Mononuclear cell (primary cell): ENCODE measurements around the gene CHCHD6. TPM values are rescaled to one million over a fixed set of nuclear protein-coding genes. Genes with fewer than 3 reads are reported as not detected.

ENCODE experiments used
- H3K27me3 ChIP-seq: 2 replicates; pipeline ENCODE4 v1.6.0; 2011; ENCODE audit warnings: low read length, control low read depth; ENCODE audit not compliant: insufficient read depth
- H3K4me1 ChIP-seq: 2 replicates; pipeline ENCODE4 v1.5.1; 2011; ENCODE audit warnings: mild to moderate bottlenecking, low read length, control low read depth; ENCODE audit not compliant: insufficient read depth
- H3K4me3 ChIP-seq: 2 replicates; pipeline ENCODE4 v1.5.1; 2011; ENCODE audit warnings: mild to moderate bottlenecking, low read length, moderate library complexity
- H3K9me3 ChIP-seq: 2 replicates; pipeline ENCODE4 v1.5.1; 2011; ENCODE audit warnings: low read depth, mild to moderate bottlenecking, control low read depth, low read length
- total RNA-seq: library from RNA; depleted of rRNA; stranded (reverse); fragments of >200 nt; gene quantifications from one replicate; pipeline ENCODE4 v1.2.3, GENCODE V29; 2012

CHCHD6 gene
- total RNA-seq, 1 donor, result 3.4 TPM

DNA sequence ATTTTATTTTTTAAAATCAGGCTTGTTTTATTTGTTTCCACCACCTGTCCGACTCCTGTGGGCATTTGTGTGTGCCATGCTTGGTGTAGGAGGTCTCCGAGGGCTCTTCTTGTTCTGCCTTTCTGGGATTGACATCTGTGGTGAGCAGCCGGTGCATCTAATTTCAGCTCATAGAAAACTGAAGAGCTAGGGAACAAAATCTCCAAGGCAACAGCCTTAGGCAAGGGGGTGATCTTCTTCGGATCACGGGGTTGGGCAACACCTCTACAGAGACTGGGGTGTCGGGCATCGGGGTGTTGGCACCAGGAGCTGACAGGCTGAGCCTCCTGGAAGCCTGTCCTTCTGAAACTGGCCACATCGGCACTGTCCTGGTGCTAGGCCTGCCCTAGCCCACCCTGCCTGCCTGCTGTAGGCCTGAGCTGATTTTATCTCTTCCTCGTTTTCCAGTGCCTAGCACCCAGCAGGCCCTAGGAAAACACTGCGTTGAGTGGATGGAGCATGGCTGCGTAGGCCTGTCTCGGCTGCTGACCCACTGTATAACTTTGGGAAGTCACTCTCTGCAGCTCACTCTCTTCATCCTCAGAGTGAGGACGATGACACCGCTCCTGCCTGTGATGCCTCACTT lies 10.3 kb downstream of the CHCHD6 start:
- Histone ChIP-seq H3K4me3 (no peak overlapping the region), H3K27me3 (no peaks in the 10 kb centered on the region), H3K9me3 (no peaks in the 10 kb centered on the region), H3K4me1 (no peaks in the 10 kb centered on the region)

DNA sequence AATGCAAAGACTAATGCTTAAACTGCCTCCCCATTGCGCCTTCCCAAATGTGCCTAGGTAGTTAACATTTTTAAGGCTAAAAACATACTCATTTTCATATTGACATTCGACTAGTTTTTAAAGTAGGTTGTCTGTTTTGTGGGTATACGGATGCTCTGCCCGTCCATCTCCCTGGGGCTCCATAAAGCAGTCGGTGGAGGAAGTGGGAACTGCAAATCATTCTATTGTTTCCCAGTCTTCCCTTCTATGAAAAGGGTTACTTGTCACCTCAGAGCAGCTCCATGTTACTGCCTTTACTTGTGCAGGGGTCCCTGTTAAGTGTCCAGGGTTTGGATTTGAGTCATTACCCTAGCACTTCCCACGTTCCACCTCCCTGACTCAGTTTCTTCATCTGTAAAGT lies 10.9 kb downstream of the CHCHD6 start:
- no peaks in the 10 kb centered on the region for H3K27me3 ChIP-seq
- no peaks in the 10 kb centered on the region for H3K9me3 ChIP-seq
- no peak overlapping the region for H3K4me3 ChIP-seq
- no peaks in the 10 kb centered on the region for H3K4me1 ChIP-seq

DNA sequence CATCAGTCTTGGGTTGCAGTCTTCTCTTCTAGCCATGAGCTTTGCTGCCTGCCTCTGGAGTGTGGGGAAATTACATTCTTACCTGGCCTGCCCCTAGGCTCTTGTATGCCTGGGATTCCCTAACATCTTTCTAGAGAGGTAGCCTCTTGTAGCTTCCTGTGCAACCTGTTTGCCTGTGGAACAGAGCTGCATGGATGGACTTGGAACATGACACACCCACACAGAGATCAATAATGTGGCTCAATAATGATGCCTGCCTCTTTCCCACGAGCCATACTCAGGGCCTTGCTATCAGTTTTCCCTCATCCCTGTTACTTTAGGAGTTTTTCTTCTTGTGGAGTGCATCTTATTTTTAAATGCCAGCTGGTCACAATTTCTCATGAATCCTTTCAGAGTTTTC lies 11.4 kb downstream of the CHCHD6 start:
- Histone ChIP-seq H3K4me1 (no peaks in the 10 kb centered on the region), H3K9me3 (no peaks in the 10 kb centered on the region), H3K27me3 (no peaks in the 10 kb centered on the region), H3K4me3 (no peak overlapping the region)

DNA sequence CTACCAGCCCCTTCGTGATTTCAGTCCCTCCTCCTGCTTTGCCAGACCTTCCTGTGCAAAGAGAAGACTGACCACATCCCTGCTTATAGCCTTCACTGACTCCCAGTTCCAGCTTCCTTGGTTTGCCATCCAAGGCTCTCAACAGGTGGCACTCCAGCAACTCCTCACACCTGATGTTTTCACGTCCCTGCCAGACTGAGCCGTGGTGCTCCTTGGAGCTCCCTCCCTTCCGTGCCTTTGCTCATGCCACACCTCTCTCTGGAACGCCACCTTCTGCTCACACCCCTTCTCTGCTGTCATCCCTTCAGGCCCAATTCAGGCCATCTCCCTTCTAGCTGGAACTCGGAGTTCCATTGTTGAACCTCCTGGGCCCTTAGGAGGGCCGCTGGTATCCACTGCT lies 12.0 kb downstream of the CHCHD6 start:
- Histone ChIP-seq H3K4me3 (no peak overlapping the region), H3K27me3 (no peaks in the 10 kb centered on the region), H3K9me3 (no peaks in the 10 kb centered on the region), H3K4me1 (no peaks in the 10 kb centered on the region)

DNA sequence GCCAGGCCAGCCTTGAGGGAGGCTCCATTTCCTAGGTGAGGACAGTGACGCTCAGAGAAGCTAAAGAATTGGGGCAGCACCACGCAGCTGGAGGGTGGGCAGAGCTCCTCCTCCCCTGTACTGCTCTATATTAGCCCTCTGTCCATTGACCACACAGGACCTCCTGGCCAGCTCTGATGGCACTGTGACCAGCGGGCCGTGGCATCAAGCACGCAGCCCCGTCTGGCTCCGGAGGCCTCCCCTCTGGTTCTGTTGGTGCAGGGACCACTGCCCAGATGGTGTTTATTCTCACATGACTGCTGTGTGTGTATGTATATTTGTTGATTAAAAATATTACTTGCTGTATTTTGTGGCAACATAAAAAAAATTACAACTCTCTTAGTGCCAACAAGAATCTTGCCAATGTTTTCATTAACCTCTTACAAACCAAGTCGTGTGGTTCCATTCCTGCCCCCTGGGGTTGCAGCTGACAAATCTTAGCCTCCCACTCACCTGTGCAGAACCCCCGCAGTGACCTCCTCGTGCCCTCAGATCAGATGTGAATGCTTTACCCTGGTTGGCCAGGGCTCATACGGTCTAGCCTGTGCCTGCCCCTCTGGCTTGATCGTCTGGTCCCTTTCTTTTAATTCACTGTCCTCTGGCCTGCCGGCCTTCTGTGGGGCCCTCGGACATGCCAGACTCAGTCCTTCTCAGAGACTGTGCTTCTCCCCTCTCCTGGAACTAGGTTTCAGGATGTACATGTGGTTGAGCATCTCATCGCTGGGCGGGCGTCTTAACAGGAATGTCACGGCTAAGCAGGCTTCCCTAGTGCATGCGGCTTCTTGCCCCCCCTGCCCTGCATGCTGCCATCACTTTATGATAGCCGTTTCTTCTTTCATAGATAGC lies 14.8 kb downstream of the CHCHD6 start:
- Histone ChIP-seq H3K9me3 (no peaks in the 10 kb centered on the region), H3K27me3 (no peaks in the 10 kb centered on the region), H3K4me3 (no peak overlapping the region), H3K4me1 (no peaks in the 10 kb centered on the region)

DNA sequence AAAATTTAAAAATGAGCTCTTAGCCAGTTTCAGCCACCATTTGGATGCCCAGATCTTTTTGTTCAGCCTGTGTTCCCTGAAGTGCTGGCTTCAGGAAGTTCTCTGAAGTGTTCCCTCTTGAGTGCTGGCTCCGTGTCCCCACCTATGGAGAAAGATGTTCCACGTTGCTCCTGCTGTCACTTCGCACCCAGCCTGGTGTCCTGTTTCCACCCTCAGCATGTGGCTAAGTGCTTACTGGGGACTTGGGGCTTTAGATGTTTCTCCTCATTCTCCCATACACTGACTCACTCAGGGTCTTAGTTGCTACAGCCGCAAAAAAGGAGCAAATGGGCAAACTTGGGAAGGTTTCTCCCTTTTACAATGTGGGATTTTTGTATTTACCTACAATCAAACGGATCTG lies 16.6 kb downstream of the CHCHD6 start:
- Histone ChIP-seq H3K9me3 (no peaks in the 10 kb centered on the region), H3K27me3 (no peaks in the 10 kb centered on the region), H3K4me1 (no peaks in the 10 kb centered on the region), H3K4me3 (no peak overlapping the region)

DNA sequence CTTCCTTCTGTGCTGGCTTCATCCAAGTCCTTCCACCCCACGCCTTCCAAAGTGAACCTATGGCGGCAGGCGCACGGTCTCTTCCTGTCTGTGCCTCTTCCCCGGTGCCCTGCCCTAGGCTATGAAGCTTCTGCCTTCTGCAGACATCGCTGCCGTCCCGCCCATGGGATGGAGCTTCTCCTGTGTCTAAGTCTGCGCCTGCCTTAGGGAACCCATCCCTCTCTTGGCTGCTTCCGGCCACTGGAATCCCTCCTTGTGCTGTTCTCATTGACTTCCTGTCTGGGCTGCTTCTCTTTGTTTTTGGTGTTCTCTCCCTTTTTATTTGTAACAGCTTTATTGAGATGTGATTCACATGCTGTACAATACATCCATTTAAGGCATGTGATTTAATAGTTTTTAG lies 17.2 kb downstream of the CHCHD6 start:
- Histone ChIP-seq H3K27me3 (no peaks in the 10 kb centered on the region), H3K9me3 (no peaks in the 10 kb centered on the region), H3K4me1 (no peaks in the 10 kb centered on the region), H3K4me3 (no peak overlapping the region)

DNA sequence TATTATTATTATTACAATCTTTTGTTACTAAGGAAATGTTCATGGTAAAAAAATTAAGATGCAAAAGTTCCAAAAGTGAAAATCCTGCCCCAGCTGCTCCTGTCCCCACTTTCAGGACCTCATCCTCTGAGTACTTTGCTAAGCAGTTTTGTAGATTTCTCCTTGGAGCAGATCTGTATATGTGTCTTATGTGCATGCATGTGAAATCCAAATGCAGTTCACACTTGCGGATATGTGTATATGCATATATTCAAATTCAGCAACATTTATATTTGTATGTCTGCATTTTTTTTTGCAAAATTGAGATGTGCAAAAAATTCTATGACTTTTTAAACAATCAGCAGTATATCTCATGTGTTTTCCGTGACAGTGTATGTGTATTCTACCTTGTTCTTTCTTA lies 19.2 kb downstream of the CHCHD6 start:
- Histone ChIP-seq H3K4me3 (no peak overlapping the region), H3K27me3 (no peaks in the 10 kb centered on the region), H3K9me3 (no peaks in the 10 kb centered on the region), H3K4me1 (no peaks in the 10 kb centered on the region)

DNA sequence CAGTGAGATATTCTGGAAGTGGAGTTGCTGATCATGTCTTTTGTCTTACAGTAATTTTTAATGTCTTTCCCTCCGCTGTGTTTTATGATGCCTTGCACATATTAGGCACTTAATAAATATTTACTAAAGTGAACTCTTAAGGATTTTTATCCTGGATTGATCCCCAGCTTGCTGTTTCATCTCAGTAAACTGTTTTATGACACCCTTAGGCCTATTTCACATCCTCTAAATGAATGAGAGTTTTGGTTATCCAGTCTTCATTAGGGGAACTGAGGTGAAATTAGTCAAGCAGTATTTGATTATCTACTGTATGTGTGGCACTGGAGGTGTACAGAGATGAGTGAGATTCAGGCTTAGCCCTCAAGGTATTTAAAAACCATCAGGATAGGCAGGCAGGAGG lies 19.8 kb downstream of the CHCHD6 start:
- Histone ChIP-seq H3K4me1 (no peaks in the 10 kb centered on the region), H3K27me3 (no peaks in the 10 kb centered on the region), H3K4me3 (no peak overlapping the region), H3K9me3 (no peaks in the 10 kb centered on the region)

DNA sequence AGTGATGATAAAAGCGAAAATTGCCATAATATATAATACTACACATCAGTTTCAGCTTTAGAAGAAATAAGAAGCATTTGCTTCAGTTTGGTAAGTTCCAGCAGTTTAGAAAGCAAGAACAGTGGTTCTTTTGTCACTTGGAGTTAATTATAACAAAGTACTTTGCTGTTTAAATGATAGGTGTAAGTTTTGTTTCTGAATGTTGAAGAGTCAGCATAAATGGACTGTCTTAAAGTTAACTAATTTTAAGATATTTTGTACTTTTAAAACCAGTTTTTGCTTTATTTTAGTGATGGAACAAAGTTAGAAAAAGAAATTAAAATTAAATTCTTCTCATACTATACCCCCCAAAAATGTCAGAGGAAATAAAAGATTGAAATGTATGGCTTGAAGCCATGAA lies 24.6 kb downstream of the CHCHD6 start:
- Histone ChIP-seq H3K4me1 (peaks cover 12% of the 10 kb centered on the region), H3K4me3 (no peak overlapping the region)

DNA sequence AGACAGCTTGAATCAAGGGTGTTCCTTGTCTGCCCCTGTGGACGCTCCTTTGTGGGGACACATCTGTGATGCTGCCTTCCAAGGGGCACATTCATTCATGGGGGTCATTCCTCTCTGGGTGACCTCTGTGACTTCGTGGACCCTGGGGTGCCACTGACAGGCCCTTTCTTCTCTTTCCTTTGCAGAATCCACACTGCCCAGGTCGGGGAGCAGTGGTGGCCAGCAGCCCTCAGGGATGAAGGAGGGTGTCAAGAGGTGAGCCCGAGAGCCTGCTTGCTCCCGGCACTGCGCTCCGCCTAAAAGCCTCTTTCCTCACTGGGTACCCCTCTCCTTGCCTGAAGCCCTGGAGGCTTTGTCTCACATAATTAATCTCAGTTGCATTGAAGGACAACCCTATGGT lies 26.3 kb downstream of the CHCHD6 start:
- H3K9me3 ChIP-seq, result no peaks in the 10 kb centered on the region
- no peak overlapping the region for H3K4me3 ChIP-seq
- H3K27me3 ChIP-seq, result no peaks in the 10 kb centered on the region
- H3K4me1 ChIP-seq, result peaks cover 12% of the 10 kb centered on the region

More for the DNA sequence above, 24.6 kb downstream of the CHCHD6 start:
- no peaks in the 10 kb centered on the region for H3K27me3 ChIP-seq
- H3K9me3 ChIP-seq, result no peaks in the 10 kb centered on the region

DNA sequence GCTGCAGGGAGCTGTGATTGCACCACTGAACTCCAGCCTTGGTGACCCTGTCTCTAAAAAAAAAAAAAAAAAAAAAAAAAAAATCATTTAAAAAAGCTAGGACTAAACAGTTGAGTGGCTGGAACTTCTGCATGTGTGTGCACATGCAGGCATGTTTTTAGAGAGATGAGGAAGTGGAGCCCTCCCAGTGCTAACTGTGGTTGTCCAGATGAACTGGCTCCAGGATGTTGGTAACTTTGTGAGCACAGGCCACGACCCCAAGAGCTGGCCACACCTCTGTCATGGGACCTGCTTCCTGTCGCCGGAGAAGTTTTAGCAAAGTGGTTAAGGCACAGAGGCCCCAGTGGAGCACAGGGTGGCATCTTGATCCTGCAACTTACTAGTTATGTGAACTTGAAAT lies 27.0 kb downstream of the CHCHD6 start:
- Histone ChIP-seq H3K27me3 (no peaks in the 10 kb centered on the region), H3K4me3 (no peak overlapping the region), H3K9me3 (no peaks in the 10 kb centered on the region), H3K4me1 (peaks cover 12% of the 10 kb centered on the region)

DNA sequence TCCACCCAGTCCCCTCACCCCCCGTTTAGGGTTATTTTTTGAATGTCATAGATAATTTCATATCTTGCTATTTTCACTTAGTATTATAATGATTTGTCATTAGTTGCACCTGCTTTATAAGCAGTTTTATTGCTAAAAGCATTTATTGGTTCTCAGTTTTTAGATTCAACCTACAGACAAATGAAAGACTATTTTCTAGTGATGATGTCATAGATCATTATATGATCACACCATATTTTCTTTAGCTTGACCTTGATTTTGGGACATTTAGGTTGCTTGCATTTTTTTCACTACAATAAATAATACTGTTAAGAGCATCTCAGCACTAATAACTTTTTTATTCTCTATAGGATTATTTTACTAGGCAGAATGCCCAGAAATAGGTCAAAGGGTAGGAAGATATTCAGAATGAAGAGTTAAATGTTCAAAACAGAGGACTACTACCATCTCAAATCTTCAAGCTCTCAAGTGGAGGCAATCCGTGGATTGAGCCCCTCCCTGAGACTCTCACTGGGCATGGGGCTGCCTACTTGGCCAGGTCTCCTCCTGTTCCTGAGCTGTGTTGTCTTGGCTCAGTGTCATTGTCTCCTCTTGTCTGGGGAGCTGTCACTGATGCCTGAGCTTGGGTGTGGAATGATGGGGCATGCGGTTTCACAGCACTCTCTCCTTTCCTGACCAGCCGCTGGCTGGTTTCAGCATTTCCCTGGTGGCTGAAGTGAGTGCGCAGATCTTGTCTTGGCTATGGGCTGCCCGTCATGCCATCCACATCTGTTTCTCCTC lies 28.4 kb downstream of the CHCHD6 start:
- Histone ChIP-seq H3K4me1 (peaks cover 12% of the 10 kb centered on the region), H3K27me3 (no peaks in the 10 kb centered on the region), H3K9me3 (no peaks in the 10 kb centered on the region), H3K4me3 (no peak overlapping the region)

DNA sequence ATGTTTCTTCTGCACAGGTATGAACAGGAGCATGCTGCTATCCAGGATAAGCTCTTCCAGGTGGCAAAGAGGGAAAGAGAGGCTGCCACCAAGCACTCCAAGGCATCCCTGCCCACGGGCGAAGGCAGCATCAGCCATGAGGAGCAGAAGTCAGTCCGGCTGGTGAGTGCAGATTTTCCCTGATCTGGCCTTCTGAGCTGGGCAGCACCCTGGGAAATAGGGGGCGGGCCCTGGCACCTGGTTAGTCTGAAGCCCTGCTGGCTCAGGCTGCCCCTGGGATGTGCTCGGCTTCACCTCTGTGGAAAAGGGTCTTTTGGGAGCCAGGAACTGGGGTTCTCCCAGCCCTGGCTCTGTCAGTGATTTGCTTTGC lies 29.0 kb downstream of the CHCHD6 start:
- no peak overlapping the region for H3K4me3 ChIP-seq
- no peaks in the 10 kb centered on the region for H3K9me3 ChIP-seq
- H3K27me3 ChIP-seq, result no peaks in the 10 kb centered on the region
- H3K4me1 ChIP-seq, result peaks cover 12% of the 10 kb centered on the region

DNA sequence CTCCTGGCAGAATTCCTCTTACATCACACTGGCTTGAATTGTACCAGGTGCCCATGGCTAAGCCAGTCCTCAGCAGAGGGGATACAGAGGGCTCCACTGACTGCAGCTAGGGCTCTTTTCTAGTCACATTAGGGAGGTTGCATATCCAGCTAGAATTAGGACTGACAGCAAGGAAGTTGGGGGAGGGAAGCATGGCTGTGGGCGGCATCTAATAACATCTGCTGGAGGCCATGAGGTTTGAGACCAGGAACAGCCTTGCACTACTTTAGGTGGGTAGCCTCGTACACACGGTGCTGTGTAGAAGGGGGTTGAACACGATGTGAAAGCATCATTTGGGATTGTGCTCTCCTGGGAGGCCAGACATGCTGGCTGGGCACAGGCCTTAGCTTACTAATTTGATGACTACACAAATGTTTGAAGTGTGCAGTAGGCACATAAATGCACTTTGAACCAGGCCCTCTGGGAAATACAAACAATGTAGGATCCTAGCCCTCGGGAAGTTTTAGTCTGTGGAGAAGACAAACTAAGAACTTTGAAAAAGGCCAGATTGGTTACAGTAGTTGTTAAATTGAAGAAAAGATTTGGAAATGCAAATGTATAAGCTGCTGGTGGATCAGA lies 30.2 kb downstream of the CHCHD6 start:
- Histone ChIP-seq H3K9me3 (no peaks in the 10 kb centered on the region), H3K4me3 (no peak overlapping the region), H3K4me1 (peaks cover 12% of the 10 kb centered on the region), H3K27me3 (no peaks in the 10 kb centered on the region)
